GM10266 (cell line): ENCODE data around the gene BAMBI.

ENCODE experiments used
- DNase-seq: peaks from one replicate; pipeline ENCODE4 v3.0.0; 2012; ENCODE audit errors: extremely low spot score
- CTCF ChIP-seq: IDR thresholded peaks from 2 replicates; pipeline ENCODE4 v1.5.1; 2012; ENCODE audit warnings: mild to moderate bottlenecking, low read depth; ENCODE audit not compliant: control insufficient read depth, insufficient read depth; ENCODE audit errors: missing control alignments

BAMBI gene

GRCh38 chr10:28728366-28728765 lies 51.0 kb downstream of the BAMBI start:
- DNase-seq = no peak
- TF ChIP-seq CTCF = no peak

GRCh38 chr10:28730031-28730778 lies 52.9 kb downstream of the BAMBI start:
- TF ChIP-seq CTCF = no peak
- DNase-seq = no peak

- no peak for DNase-seq
- no peak for TF ChIP-seq CTCF
These were observed 54.8 kb downstream of the BAMBI start for GRCh38 chr10:28732091-28732490.
